Right atrium auricular region (tissue), 2 donors: ENCODE results near the gene MOAP1. TPM values are rescaled to one million over a fixed set of nuclear protein-coding genes. Genes with fewer than 3 reads are reported as not detected.
"Not testable (repeated sequence)": the region's sequence is repeated elsewhere in the genome, so short reads cannot be mapped to it uniquely, and the experiment has no call there.

Source experiments
- DNase-seq: peaks from one replicate; pipeline ENCODE4 v3.0.0-alpha.2; 2019; ENCODE audit warnings: low spot score
- H3K27ac ChIP-seq, 2 donors: fragments of 200-600 bp; sonication (generic); 1 replicate in 1 of 2; 2 replicates in 1 of 2; pipeline ENCODE4 v1.5.1; 2016 to 2019
- H3K27me3 ChIP-seq, 2 donors: fragments of 200-600 bp; sonication (generic); one replicate each; pipeline versions ENCODE4 v1.5.1 to v1.6.0; 2017 to 2019
- H3K36me3 ChIP-seq: fragments of 200-600 bp; sonication (generic); one replicate; pipeline ENCODE4 v1.5.1; 2016
- H3K4me1 ChIP-seq, 2 donors: fragments of 200-600 bp; sonication (generic); one replicate each; pipeline versions ENCODE4 v1.5.1 to v1.6.0; 2017 to 2019
- H3K4me3 ChIP-seq, 2 donors: fragments of 200-600 bp; sonication (generic); 1 replicate in 1 of 2; 2 replicates in 1 of 2; pipeline ENCODE4 v1.5.1; 2017 to 2019; ENCODE audit warnings: mild to moderate bottlenecking in 1 of 2, moderate library complexity in 1 of 2
- H3K9me3 ChIP-seq, 2 donors: fragments of 200-600 bp; sonication (generic); one replicate each; pipeline ENCODE4 v1.5.1; 2019
- total RNA-seq, 2 donors: library from RNA; depleted of rRNA; stranded (reverse); fragments of >200 nt; gene quantifications; one replicate each; pipeline ENCODE4 v1.1.0, GENCODE V29; 2016
- TF ChIP-seq, protein P1 (sequence below), 2 donors: fragments of 200-600 bp; sonication (generic); IDR thresholded peaks; one replicate each; pipeline ENCODE4 v1.5.1; 2019; ENCODE audit warnings: antibody characterized with exemption in 2 of 2

MOAP1 gene
- total RNA-seq, 2 donors from 2014 or later, result 40.1 to 47.1 TPM

GRCh38 chr14:93175492-93175891, 9.2 kb downstream of the MOAP1 start:
- no peaks in the 10 kb centered on the region for H3K4me1 ChIP-seq
- H3K27me3 ChIP-seq, result no peaks in the 10 kb centered on the region
- H3K4me3 ChIP-seq, result no peak overlapping the region
- H3K9me3 ChIP-seq, result no peaks in the 10 kb centered on the region
- TF ChIP-seq, protein P1, sequence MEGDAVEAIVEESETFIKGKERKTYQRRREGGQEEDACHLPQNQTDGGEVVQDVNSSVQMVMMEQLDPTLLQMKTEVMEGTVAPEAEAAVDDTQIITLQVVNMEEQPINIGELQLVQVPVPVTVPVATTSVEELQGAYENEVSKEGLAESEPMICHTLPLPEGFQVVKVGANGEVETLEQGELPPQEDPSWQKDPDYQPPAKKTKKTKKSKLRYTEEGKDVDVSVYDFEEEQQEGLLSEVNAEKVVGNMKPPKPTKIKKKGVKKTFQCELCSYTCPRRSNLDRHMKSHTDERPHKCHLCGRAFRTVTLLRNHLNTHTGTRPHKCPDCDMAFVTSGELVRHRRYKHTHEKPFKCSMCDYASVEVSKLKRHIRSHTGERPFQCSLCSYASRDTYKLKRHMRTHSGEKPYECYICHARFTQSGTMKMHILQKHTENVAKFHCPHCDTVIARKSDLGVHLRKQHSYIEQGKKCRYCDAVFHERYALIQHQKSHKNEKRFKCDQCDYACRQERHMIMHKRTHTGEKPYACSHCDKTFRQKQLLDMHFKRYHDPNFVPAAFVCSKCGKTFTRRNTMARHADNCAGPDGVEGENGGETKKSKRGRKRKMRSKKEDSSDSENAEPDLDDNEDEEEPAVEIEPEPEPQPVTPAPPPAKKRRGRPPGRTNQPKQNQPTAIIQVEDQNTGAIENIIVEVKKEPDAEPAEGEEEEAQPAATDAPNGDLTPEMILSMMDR (IDR thresholded peaks at IDR 0.05), result no peak
- no peak overlapping the region for H3K27ac ChIP-seq
- no peaks in the 10 kb centered on the region for H3K36me3 ChIP-seq
- DNase-seq, result no peak

DNA sequence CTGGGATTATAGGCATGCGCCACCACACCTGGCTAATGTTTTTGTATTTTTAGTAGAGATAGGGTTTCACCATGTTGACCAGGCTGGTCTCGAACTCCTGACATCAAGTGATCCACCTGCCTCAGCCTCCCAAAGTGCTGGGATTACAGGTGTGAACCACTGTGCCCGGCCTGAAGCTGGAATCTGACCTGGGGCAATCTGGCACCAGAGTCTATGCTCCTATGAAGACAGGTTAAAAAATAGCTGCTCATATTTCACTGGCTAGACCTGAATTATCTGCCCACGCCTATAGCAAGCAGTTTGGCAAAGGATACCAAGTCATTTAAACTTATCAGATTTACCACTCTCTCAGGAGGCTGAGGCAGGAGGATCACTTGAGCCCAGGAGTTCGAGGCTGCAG, 10.0 kb downstream of the MOAP1 start:
- not testable (repeated sequence) for H3K4me3 ChIP-seq, H3K36me3 ChIP-seq, H3K9me3 ChIP-seq, H3K4me1 ChIP-seq, DNase-seq, H3K27me3 ChIP-seq, H3K27ac ChIP-seq

- TF ChIP-seq, protein P1 (IDR thresholded peaks at IDR 0.05), result no peak
- H3K9me3 ChIP-seq, result no peaks in the 10 kb centered on the region
- DNase-seq, result no peak
Measured at GRCh38 chr14:93173943-93174395, 10.7 kb downstream of the MOAP1 start.

DNA sequence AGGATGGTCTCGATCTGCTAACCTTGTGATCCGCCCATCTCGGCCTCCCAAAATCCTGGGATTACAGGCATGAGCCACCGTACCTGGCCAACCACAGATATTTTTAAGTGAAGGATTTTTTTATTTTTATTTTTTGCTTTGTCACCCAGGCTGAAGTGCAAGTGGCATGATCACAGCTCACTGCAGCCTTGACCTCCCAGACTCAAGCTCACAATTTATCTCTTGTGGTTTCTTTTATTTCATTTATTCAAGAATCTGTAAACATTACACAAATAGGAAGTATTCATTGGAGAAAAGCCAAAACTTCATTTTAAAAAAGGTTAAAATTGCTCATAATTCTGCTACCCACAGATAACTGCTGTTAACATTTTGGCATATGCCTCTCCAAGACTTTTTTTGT, 13.3 kb downstream of the MOAP1 start:
- TF ChIP-seq, protein P1 (IDR thresholded peaks at IDR 0.05), result no peak
- Histone ChIP-seq H3K27me3 (no peaks in the 10 kb centered on the region), H3K4me1 (no peaks in the 10 kb centered on the region), H3K27ac (no peak overlapping the region), H3K9me3 (no peaks in the 10 kb centered on the region), H3K4me3 (no peak overlapping the region), H3K36me3 (no peaks in the 10 kb centered on the region)
- DNase-seq, result no peak

More at GRCh38 chr14:93173943-93174395, 10.7 kb downstream of the MOAP1 start:
- Histone ChIP-seq H3K36me3 (no peaks in the 10 kb centered on the region), H3K4me3 (no peak overlapping the region), H3K4me1 (no peaks in the 10 kb centered on the region), H3K27me3 (no peaks in the 10 kb centered on the region), H3K27ac (no peak overlapping the region)

DNA sequence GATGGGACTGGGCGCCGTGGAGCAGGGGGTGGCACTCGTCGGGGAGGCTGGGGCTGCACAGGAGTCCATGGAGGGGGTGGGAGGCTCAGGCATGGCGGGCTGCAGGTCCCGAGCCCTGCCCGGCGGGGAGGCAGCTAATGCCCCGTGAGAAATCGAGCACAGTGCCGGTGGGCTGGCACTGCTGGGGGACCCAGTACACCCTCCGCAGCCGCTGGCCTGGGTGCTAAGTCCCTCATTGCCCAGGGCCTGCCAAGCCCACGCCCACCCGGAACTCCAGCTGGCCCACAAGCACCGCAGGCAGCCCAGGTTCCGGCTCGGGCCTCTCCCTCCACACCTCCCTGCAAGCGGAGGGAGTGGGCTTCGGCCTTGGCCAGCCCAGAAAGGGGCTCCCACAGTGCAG, 14.6 kb downstream of the MOAP1 start:
- H3K36me3 ChIP-seq, H3K27me3 ChIP-seq, DNase-seq, H3K27ac ChIP-seq, H3K9me3 ChIP-seq, H3K4me1 ChIP-seq, H3K4me3 ChIP-seq: not testable (repeated sequence)

DNA sequence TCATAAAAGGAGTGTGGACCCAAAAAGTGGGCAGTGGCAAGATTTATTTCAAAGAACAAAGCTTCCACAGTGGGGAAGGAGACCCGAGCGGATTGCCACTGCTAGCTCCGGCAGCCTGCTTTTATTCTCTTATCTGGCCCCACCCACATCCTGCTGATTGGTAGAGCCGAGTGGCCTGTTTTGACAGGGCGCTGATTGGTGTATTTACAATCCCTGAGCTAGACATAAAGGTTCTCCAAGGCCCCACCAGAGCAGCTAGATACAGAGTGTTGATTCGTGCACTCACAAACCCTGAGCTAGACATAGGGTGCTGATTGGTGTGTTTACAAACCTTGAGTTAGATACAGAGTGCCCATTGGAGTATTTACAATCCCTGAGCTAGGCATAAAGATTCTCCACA, 15.1 kb downstream of the MOAP1 start:
- H3K9me3 ChIP-seq, DNase-seq, H3K27ac ChIP-seq, H3K4me1 ChIP-seq, H3K27me3 ChIP-seq, H3K4me3 ChIP-seq, H3K36me3 ChIP-seq: not testable (repeated sequence)

DNA sequence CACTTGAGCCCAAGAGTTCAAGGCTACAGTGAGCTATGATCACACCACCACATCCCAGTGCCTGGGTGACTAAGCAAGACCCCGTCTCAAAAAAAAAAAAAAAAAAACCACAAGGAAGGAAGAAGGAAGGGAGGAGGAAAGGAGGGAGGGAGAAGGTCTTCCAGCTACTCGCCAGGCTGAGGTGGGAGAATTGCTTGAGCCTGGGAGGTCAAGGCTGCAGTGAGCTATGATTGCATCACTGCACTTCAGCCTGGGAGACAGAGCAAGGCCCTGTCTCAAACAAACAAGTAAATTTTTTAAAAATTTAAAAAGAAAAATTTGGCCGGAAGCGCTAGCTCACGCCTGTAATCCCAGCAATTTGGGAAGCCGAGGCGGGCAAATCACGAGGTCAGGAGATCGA, 16.1 kb downstream of the MOAP1 start:
- not testable (repeated sequence) for H3K4me1 ChIP-seq, H3K27ac ChIP-seq, H3K9me3 ChIP-seq, H3K36me3 ChIP-seq, DNase-seq, H3K4me3 ChIP-seq, H3K27me3 ChIP-seq

DNA sequence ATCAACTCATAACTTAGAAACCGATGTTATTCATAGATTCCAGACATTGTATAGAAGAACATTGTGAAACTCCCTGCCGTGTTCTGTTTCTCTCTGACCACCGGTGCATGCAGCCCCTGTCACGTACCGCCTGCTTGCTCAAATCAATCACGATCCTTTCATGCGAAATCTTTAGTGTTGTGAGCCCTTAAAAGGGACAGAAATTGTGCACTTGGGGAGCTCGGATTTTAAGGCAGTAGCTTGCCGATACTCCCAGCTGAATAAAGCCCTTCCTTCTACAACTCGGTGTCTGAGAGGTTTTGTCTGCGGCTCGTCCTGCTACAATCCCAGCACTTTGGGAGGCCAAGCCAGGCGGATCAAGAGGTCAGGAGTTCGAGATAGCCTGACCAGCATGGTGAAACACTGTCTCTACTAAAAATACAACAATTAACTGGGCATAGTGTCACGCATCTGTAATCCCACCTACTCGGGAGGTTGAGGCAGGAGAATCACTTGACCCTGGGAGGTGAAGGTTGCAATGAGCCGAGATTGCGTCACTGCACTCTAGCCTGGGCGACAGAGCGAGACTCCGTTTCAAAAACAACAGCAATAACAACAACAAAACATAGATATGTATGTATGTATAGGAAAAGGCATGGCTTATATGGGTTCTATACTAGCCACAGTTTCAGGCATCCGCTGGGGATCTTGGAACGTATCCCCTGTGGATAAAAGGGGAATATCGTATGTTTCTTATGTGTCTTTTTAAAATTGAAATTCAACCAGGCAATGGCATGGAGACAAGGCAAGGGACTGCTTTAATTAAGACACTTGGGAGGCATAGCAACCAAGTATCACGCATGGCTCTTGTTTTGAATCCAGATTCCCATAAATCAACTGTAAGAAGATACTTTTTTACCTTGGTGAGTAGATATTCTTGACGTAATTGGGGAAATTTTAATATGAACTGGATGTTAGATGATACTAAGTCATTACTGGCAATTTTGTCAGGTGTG, 19.1 kb downstream of the MOAP1 start:
- H3K36me3 ChIP-seq, H3K9me3 ChIP-seq, H3K27me3 ChIP-seq, H3K27ac ChIP-seq, H3K4me3 ChIP-seq, H3K4me1 ChIP-seq, DNase-seq: not testable (repeated sequence)
